Measurements from ENCODE around the gene DRC3. TPM values are rescaled to one million over a fixed set of nuclear protein-coding genes. Genes with fewer than 3 reads are reported as not detected.
A peak's percentile ranks its signal among the peaks of the same experiment; 100 is the strongest.
"Not testable (repeated sequence)": the region's sequence is repeated elsewhere in the genome, so short reads cannot be mapped to it uniquely, and the experiment has no call there.

The DRC3 gene
- total RNA-seq, 3 donors from 2014 or later = 1.0 to 3.3 (median 1.4) TPM

DNA sequence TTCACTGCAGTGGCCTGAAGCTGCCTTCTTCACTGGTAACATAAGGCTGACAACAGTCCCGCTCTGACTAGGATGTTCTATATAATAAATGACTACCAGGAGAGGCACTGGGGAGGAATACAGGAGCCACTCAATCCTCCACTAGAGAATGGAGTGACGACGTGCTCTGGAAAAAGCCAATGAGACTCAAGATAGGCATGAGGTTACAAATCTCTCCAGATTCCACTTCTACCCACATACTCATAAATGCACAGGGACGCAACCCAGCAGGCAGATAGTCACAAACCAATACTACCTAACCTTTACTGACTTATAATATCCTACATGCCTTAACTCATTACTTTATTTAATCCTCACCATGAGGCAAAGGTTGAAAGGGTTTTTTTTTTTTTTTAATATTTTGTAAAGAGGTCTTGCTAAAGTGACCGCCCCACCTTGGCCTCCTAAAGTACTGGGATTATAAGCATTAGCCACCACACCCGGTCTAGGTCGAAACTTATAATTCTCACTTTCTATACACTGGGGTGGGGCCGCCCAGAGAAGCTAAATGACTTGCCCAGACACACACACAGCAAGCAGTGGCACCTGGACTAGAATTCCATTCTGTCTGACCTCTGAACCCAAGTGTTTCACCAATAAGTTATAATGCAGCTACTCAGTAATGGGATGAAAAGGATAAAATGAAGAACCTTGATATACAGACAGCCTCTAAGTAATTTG is 34.1 kb upstream of the DRC3 start:
- TF ChIP-seq, protein P1, sequence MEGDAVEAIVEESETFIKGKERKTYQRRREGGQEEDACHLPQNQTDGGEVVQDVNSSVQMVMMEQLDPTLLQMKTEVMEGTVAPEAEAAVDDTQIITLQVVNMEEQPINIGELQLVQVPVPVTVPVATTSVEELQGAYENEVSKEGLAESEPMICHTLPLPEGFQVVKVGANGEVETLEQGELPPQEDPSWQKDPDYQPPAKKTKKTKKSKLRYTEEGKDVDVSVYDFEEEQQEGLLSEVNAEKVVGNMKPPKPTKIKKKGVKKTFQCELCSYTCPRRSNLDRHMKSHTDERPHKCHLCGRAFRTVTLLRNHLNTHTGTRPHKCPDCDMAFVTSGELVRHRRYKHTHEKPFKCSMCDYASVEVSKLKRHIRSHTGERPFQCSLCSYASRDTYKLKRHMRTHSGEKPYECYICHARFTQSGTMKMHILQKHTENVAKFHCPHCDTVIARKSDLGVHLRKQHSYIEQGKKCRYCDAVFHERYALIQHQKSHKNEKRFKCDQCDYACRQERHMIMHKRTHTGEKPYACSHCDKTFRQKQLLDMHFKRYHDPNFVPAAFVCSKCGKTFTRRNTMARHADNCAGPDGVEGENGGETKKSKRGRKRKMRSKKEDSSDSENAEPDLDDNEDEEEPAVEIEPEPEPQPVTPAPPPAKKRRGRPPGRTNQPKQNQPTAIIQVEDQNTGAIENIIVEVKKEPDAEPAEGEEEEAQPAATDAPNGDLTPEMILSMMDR (IDR thresholded peaks at IDR 0.05) = no peak
- H3K36me3 ChIP-seq (ENCODE audit: low read depth) = no peaks in the 10 kb centered on the region
- intact Hi-C loops (cut with DNase I, micrococcal nuclease) = no loop called here
- no peaks in the 10 kb centered on the region for H3K9me3 ChIP-seq
- H3K4me3 ChIP-seq = no peak overlapping the region
- peak in 1 of 3 donors; percentile 62 for DNase-seq
- ATAC-seq = peak; percentile 77
- H3K4me1 ChIP-seq (ENCODE audit: low read depth) = peaks cover 56% of the 10 kb centered on the region

DNA sequence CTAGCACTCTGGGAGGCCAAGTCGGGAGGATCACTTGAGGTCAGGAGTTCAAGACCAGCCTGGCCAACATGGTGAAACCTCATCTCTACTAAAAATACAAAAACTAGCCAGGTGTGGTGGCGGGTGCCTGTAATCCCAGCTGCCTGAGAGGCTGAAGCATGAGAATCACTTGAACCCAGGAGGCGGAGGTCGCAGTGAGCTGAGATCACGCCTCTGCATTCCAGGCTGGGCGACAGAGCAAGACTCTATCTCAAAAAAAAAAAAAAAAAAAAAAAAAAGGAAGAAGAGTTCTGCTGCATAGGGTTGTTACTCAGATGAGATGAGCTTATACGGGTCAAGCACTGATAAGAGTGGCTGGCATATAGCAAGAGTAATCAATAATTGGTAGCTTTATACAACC is 32.7 kb upstream of the DRC3 start:
- DNase-seq; intact Hi-C loops (cut with DNase I, micrococcal nuclease); H3K36me3 ChIP-seq (ENCODE audit: low read depth); H3K9me3 ChIP-seq; H3K4me3 ChIP-seq; ATAC-seq: not testable (repeated sequence)
- peaks cover 60% of the 10 kb centered on the region for H3K4me1 ChIP-seq (ENCODE audit: low read depth)

DNA sequence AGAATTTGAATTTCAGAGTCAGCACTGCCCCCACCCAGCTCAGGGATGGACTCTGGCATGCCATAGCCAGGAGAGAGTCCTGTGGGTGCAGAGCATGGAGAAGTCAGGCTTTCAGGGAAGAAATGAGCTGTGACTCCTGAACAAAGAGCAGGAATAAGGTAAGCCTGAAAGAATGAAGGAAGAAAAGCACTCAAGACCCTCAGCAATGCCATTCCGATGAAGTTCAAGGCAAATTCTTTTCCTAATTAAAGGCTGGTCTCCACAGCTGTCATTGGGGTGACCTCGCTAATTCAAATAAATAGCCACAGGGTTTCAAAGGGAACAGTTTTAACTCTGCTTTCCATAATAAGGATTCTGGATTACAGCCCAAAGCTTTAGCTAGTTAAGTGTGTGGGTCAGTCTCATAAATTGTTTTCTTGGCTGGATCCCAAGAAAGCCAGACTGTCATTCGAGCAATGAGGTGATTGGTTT is 32.2 kb upstream of the DRC3 start:
- DNase-seq = no peak
- Histone ChIP-seq H3K9me3 (no peaks in the 10 kb centered on the region), H3K4me1 (ENCODE audit: low read depth) (peaks cover 55% of the 10 kb centered on the region), H3K4me3 (no peak overlapping the region), H3K36me3 (ENCODE audit: low read depth) (no peaks in the 10 kb centered on the region)
- TF ChIP-seq, protein P1 (IDR thresholded peaks at IDR 0.05) = no peak
- intact Hi-C loops (cut with DNase I, micrococcal nuclease) = no loop called here
- ATAC-seq = no peak

DNA sequence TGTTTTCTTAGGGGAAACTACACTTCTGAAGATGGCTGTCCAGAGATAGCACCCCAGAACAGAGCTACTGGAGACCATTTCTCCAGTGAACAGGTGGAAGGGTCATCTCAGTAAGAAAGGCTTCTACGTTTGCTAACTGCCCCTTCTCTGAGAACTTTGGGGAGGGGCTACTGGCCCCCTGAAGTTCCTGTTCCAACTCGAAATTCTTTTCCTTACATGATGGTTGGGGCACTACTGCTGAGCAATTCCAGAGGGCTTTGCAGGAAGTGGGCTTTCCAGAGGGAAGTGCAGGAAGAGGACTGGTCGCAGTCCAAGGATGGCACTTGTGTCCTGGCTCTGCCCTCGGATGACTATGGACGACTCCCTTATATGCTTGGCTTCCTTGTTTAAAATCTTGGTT is 31.6 kb upstream of the DRC3 start:
- TF ChIP-seq, protein P1 (IDR thresholded peaks at IDR 0.05) = no peak
- Histone ChIP-seq H3K9me3 (no peaks in the 10 kb centered on the region), H3K36me3 (ENCODE audit: low read depth) (no peaks in the 10 kb centered on the region), H3K4me3 (no peak overlapping the region), H3K4me1 (ENCODE audit: low read depth) (peaks cover 53% of the 10 kb centered on the region)
- ATAC-seq = no peak
- intact Hi-C loops (cut with DNase I, micrococcal nuclease) = no loop called here
- no peak for DNase-seq

DNA sequence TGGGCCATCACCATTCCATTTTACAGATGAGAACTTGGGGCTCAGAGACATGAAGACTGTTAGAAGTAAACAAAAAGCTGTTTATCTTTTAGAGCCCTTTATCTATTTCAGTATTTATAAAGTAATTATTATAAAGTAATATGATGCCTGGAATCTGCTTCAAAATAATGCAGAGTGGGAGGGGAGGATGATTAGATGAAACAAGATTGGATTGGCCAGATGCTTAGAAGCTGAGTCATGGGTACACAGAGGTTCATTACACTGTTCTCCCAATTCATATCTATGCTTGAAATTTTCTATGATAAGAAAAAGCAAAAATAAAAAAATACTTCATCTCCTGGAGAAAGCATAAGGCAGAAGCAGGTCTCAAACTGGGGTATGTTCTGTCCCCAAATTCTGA is 29.8 kb upstream of the DRC3 start:
- Histone ChIP-seq H3K9me3 (no peaks in the 10 kb centered on the region), H3K36me3 (ENCODE audit: low read depth) (no peaks in the 10 kb centered on the region), H3K4me3 (no peak overlapping the region), H3K4me1 (ENCODE audit: low read depth) (peaks cover 35% of the 10 kb centered on the region)
- intact Hi-C loops (cut with DNase I, micrococcal nuclease) = no loop called here
- ATAC-seq (no peak), DNase-seq (no peak)
- TF ChIP-seq, protein P1 (IDR thresholded peaks at IDR 0.05) = no peak

DNA sequence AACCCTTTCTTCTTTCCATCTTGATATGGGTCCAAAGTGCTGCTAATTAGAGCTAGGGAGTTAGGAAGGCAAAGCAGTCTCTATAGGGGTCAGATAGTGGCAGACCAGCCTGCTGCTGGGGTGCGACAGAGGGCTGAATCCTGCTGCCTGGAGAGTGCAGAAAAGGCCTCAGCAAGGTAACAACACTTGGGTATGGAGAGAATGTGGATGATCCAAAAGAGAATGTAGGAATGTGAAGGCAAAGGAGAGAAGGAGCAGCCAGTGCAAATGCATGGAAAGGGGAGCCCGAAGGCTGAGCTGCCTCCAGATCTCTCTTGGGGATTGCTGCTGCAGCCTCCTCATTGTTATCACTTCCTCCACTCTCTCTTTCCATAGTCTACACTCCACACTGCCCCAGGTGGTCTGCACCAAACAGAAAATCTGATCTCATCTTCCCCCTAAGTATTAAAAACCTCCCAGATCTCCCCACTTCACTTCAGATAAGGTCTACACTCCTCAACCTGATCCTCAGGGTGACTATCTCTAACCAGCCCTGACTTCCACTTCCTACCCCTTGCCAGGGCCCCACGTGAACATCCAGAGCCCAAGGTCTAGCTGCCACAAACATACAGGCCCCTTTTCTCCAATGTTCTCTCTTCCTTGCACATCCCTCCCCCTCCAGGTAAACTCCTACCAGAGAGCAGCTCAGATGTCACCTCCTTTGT is 29.2 kb upstream of the DRC3 start:
- peaks cover 29% of the 10 kb centered on the region for H3K4me1 ChIP-seq (ENCODE audit: low read depth)
- intact Hi-C loops (cut with DNase I, micrococcal nuclease) = no loop called here

More for the DNA sequence above, 29.2 kb upstream of the DRC3 start:
- ATAC-seq (no peak), DNase-seq (no peak)
- Histone ChIP-seq H3K9me3 (no peaks in the 10 kb centered on the region), H3K36me3 (ENCODE audit: low read depth) (no peaks in the 10 kb centered on the region), H3K4me3 (no peak overlapping the region)
- TF ChIP-seq, protein P1 (IDR thresholded peaks at IDR 0.05) = no peak

All from mucosa of descending colon (tissue), 3 donors.